ENCODE results near the gene PXDN.

Gene PXDN

DNA sequence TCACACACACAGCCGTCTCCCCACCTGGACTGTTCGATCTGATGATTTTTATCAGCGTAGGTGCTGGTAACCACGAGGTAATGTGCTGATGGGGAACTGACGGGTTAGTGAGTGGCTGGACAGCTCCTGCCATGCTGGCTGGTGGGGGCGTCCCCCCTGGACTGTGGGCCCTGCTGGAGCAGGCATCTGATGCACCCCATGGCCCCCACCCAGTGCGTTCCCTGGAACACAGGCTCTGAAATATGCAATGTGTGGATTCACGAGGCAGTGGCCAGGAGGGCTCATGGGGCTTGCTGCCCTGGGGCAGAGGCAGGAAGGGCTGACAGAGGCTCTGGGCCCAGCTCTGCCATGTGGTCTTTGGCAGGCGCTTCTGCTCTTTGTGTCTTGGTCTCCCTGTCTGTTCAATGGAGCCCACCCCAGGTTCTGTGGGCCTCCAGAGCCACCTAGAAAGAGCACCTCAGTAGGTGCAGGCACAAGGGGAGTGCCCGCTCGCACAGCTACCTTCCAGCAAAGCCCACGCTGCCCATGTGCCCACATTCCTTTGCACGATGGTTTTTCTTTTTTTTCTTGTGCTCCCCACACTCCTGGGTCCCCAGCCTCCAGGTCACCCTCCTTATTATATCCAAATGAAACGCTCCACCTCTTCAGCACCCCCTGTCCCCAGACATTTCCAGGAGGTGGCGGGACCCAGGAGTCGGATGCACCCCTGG is 10.3 kb upstream of the PXDN start:
- no peak for DNase-seq (ENCODE audit: low read depth)

DNA sequence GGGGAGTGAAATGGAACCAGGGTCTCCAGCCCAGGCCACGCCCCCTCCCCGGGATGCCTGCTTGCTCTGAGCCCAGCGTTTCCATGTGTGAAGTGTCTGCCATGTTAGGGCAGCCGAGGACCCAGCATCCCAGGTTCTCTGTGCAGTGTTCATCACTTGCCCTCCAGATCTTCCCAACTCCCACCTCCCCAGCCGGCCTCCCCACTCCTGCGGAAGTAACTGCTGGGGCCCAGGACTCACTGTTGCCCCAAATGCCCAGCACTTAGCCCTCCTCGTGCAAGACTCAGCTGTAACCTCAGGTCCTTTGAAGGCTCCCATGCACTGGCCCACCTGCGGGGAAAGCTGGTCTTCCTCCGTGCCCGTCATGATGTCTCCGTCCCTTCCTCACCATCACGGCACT is 9.7 kb upstream of the PXDN start:
- no peak for DNase-seq (ENCODE audit: low read depth)

DNA sequence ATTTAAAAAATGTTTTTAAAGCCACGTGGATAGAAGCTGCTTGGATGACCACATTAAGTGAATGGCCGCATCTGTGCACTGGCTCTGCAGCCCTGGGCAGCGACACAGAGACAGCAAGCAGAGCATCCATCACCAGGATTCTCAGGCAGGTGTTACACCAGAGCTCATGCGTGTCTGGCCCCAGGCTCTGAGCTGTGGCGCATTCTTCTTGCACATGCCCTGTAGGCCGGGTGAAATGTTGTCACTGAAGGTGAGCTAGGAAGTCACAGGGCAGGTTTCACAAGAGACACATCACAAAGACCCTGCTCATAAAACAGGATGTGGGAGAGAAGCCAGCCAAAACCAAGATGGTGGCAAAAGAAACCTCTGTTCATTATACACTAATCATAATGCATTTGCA is 8.4 kb upstream of the PXDN start:
- no peak for DNase-seq (ENCODE audit: low read depth)

DNA sequence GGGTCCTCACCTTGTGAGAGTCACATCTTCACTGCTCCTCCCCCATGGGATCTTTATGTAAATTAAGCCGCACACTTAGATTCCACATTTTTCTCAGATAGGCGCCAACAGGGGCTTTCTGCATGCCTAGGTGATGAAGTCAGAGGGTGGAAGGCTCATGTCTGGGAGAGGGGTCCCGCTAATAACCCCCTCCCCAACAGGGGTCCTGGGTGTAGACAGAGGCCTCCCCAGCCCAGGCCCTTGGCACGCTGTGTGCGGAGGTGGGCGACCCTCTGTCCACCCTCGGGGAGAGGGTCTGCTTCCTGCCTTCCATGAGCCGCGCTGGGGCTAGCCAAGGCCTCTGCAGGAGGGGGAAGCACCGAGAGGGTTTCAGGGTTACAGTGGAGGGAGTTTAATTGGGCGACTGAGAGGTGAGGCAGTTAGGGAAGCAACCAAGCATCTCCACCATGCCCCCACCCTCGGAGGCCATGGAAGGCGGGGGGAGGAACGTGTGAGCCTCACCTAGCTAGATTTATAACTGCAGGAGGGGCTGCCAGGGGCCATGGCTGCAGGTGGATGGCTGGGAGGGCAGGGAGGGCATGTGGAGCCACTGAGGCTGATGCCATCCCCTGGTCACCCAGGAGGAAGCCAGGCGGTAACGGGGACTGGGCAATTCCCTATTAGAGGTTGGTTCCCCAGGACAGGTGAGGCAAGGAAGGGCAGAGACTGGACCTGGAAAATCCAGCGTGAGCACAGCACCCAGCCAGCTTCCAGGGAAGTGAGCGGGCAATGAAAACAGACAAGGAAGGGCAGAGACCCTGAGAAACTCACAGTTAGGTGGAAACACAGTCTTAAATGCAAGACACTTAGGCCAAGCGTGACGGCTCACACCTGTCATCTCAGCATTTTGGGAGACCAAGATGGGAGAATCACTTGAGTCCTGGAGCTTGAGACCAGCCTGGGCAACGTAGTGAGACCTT is 7.7 kb upstream of the PXDN start:
- DNase-seq (ENCODE audit: low read depth), result no peak

DNA sequence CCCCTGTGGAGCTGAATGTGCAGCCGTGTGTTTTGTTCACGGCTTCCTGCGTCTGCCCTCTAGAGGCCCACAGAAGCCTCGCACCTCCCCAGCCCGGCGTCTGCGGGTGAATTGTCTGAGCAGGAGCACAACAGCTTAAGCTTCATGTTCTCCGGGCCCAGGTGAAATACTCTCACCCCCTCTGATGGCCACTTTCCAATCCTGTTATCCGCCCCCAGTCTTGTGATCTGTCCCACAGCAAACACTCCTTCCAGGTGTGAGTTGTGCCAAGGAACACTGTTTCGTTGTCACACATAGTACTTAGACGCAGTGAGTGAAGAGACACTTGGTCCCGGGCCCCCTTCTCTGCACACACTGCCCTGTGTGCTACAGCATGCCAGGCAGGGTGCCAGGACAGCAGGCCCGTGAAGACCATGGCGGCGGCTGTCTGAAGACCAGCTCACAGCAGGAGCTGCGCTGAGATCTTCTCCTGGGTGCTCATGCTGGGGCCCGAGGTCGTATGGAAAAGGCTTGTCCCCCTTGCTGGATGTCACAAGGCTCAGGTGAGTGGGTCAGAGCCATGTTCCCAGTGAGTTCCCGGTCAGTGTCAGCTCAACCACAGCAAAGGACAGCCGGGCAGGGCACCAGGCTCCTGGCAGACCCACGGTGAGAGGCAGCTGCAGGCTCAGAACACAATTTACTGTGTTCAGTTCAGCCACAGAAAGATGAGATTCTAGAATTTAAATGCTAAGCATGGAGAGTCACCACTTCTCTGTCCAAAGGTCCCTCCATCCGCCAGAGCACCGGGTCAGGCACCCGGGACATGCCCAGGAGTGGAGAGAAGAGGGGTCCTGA is 6.8 kb upstream of the PXDN start:
- DNase-seq (ENCODE audit: low read depth), result no peak

DNA sequence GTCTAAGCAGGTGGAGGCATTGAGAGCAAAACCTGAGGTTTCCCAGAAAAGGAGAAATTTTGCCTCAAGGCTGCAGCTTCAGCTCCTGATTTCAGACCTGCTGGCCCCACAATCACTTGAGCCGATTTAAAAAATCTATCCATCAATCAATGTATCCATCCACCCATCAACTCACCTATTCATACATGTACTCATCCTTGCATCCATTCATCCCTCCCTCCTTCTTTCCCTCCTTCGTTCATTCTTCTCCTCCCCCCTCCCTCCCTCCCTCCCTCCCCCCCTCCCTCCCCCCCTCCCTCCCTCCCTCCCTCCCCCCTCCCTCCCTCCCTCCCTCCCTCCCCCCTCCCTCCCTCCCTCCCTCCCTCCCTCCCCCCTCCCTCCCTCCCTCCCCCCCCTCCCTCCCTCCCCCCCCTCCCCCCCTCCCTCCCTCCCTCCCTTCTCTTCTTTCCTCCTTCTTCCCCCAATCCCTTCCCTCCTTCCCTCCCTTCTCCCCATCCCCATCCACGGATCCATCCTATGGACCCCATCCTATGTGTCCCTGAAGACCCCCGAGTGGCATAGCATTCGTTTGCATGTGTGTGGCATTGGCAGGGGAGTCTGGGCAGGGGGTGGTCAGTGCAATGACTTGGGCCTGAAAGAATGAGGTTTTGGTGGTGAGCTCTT is 6.1 kb upstream of the PXDN start:
- no peak for DNase-seq (ENCODE audit: low read depth)

DNA sequence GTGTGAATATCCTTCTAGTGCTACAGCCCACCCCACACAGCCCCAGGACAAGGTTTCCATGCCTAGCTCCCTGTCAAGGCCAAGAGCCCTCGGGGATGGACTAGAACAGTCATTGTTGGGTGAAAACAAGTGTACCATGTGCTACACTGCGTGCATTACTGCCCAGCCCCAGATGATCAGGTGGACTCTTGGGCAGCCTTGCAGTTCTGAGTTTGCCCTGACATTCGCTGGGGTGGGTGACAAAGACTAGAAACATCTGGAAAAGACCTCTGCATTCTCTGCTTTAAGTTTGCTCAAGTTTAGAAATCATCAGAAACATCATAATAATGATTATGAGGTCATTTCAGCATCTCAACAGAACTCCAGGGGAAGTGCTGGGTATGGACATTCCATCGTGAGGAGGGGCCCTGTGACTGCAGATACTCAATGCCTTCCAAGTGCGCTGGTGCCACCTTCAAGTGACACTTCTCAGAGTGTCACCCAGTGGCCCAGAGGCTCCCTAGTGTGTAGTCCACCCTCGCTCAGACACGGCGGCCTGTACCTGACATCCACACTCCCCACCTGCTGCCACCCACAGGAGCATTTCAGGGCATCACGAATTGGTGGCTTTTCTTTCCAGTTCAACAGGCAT is 5.3 kb upstream of the PXDN start:
- DNase-seq (ENCODE audit: low read depth), result no peak

DNA sequence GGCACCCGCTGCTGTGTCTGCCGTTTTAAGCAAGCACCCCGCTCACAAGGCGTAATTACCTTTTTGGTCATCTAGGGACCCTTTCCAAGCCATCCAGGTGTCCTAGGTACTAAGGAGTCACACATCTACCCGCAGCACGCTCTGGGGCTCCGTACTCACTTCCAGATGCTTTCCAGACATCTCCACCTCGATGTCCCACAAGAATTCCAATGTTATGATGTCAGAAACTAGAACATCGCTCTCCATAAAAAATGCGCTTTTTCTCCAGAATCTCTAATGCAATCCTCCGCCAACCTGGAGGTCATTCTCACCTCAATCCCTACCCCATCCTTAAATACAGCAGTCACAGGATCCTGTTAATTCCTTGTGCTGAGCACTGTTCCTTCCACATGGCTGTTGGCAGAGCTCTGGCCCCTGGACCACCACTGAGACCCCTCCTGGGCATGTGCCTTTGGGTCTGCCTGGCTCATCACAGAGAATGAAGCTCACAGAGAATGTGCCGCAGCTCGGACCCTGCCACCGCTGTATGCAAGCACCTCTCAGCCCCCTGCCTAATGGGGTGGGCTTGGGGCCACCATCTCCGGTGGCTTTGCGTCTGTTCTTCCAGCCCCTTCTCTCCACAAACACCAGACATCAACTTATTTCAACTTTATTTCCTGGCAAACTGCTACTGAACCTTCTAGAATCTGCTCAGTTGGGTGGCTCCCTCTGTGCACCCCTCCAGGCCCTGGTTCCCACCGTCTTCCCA is 4.6 kb upstream of the PXDN start:
- no peak for DNase-seq (ENCODE audit: low read depth)

DNA sequence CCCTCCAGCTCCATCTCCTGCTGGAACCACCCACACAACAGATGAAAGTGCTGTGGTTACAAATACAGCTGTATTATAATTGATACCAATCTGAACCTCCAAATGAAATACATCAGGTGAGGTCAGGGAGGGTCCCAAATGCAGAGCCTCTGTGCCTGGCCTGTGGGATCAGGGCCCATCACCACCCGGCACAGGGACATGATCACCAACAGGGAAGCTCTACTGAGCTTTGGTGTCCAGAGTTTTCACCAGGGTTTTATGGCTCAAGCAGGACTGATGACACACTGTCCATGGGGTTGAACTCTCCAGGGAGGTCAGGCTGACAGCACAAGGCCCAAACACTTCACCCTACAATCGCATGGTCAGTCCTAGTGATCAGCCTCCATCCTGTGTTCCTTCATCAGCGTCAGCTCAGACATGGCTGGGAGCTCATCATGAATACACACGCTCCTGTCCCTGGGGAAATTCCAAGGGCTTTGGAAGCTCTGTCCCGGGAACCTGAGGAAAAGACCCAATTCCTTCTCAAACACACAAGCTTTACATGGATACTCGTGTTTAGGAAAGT is 3.9 kb upstream of the PXDN start:
- DNase-seq (ENCODE audit: low read depth), result no peak

DNA sequence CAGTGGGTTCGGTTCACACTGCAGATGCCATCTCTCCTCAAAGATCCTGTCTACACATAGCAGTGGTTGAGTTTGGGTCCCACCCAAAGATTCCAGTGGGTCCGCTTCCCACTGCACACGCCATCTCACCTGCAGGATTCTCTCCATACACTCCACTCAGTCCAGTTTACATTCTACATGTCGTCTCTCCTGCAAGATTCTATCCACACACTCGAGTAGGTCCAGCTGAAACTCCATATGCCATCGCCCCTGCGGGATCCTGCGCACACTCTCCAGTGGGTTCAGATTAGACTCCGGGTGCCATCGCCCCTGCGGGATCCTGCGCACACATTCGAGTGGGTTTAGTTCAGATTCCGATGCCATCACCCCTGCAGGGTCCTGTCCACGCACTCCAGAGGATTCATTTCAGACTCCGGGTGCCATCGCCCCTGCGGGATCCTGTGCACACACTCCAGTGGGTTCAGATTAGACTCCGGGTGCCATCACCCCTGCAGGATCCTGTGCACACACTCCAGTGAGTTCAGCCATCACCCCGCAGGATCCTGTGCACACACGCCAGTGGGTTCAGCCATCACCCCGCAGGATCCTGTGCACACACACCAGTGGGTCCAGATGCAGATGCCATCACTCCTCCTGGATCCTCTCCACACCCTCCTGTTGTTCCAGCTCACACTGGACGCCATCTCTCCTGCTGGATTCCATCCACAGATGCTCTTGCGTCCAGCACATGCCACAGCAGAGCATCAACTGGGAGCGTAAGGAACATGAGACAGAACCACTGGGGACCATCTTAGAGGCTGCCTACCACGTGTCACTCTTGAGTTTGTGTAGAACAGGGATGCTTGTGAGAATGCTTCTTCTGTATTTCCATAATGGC is 3.0 kb upstream of the PXDN start:
- no peak for DNase-seq (ENCODE audit: low read depth)

DNA sequence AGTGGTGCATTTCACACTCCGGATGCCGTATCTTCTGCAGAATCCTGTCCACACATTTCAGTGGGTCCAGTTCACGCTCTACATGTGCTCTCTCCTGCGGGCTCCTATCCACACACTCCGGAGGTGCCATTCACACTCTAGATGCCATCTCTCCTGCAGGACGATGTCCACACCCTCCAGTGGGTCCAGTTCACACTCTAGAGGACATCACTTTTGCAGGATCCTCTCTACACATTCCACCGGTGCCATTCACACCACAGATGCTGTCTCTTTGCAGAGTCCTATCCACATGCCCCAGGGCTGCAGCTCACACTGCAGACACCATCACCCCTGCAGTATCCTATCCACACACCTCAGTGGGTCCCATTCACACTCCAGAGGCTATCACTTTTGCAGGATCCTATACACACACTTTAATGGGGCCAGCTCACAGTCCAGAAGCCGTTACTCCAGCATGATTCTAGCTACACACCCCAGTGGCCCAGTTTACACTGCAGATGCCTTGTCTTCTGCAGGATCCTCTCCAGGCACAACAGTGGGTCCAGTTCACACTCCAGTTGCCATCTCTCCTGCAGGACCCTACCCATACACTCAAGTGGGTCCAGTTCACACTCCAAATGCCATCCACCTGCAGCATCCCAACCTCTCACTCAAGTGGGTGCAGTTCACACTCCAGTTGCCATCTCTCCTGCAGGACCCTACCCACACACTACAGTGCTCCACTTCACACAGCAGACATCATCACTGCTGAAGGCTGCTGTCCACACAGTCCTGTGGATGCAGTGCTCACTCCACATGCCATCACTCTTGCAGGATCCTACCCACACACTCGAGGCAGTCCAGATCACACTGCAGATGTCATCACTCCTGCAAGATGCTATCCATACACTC is 2.1 kb upstream of the PXDN start:
- no peak for DNase-seq (ENCODE audit: low read depth)

DNA sequence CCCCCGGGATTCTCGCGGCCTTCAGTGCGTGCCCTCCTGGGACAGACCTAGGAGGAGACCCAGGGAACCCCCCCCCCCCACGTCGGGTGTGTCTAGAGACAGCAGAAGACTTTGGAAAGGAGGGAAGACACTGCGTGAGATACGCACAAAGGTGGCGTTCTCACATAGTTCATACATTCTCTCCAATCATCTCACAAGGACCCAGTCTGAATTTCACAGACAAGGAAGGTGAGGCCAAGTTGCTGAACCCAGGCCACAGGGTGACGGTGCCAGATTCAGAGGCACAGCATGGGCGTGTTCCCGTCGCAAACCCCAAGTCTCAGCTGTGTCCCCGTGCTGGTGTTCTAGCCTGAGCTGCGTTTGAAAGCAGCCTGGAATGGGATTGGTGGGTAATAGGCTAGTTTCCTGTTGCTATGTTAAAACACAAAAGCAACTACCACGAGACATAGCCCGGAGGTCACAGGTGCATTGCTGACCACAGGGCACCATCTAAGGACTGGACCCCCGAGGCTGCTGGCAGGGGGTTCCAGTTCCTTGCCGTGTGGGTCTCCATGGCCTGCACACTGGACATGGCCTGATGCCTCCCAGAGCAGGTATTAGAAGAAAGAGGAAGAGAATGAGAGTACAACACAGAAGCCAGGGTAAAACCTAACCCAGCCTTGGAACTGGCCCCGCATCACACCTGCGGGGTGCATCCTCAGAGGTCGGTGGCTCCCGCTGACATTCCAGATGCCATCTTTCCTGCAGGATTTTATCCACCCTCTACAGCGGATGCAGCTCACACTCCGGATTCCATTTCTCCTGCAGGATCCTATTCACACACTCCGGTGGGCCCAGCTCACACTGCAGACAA is 1.1 kb upstream of the PXDN start:
- no peak for DNase-seq (ENCODE audit: low read depth)

DNA sequence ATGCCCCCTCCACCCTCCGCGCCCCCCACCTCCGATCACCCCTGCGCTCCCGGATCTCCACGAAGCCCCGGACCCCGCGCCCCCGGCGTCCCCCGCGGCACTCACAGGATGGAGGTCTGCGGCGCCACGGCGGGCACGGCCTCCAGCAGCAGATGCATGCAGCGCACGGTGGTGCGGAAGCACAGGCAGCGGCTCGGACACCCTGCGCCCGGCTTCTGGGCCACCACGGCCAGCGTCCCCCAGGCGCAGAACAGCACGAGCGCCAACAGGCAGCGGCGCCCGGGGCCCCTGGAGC is 217 bp downstream of the PXDN start:
- DNase-seq (ENCODE audit: low read depth), result no peak

DNA sequence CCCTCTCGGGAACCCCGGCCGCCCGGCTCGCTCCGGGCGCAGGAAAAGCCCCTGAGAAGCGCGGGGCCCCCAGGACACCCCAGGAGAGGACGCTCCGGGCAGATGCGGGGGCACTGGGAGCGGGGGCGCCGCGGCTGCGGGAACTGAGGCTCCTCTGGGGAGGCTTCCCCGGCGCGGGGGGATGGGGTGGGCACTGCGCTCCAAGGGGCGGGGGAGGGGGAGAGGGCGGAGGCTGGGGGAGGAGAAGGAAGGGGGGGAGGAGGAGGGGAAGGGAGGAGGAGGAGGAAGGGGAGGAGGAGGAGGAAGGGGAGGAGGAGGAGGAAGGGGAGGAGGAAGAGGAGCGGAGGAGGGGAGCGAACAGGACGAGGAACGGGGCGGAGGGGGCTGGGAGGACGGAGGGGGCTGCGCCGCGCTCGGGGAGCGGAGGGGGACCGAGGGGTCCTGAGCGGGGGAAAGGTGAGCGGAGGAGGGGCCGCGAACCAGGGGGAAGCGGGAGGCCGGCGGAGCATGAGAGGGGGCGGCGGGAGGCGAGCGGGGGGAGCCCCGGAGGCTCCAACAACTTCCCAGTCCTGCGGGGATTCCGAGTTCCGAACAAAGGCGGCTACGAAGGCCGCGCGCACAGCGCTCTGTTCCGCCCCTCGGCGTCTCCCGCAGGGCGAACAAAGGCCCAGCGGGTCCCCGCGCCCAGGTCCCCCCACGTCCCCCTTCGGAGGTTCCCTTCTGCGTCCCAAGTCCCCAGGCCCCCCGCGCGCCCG is 742 bp downstream of the PXDN start:
- no peak for DNase-seq (ENCODE audit: low read depth)

DNA sequence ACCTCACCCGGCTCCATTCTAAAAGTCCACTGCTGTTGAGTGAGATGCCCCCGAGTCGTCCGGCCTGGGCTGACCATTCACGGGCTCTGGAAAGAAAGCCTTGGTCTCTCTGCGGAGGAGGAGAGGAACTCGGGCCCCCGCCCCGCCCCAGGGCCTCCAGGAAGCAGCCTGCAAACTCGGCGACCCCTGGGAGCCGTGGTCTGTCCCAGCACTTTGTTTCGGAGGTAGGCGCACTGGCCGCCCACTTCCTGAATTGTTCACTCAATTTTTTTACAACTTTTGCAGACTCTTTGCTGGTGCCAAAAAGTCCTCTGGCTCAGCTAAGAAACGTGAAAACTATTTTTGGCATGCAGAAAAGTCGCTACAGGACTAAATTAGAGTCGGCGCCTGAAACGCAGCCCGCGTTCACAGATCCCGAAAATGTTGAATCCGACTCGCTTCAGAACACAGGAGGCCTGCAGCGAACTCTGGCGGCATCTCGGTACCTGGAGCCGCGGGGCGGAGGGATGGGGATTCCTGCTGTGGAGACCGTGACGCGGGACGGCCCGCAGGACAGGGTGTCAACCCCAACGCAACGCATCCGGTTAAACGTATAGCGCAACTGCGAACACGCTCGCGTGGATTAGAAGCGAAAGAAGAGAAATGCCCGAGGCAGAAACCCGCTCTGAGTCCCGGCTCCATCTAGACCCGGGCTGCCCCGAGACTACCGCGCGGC is 1.5 kb downstream of the PXDN start:
- no peak for DNase-seq (ENCODE audit: low read depth)

DNA sequence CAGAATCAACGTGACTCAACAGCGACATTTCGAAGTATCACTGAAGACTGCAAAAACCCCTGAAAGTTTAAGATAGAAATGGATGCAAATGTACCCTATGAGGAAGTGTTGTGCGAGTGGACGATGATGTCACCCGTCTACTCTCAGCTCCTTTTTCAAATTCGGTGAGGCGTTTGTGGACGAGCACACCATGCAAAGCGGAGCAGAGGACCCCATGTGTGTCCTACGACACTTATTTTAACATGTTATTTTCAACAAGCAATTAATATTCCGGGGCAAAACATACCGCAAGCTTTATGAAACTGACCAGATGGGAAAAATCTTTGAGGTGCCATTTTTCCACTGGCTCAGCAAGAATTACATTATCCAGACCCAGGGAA is 2.0 kb downstream of the PXDN start:
- DNase-seq (ENCODE audit: low read depth), result no peak

All from HS-27A (cell line).